NCI-H69 (cell line): Measurements from ENCODE around the gene NPVF.

ENCODE experiments used
- DNase-seq: peaks from one replicate; lab custom pipeline; 2025; lab: John Stamatoyannopoulos, UW

The NPVF gene

DNA sequence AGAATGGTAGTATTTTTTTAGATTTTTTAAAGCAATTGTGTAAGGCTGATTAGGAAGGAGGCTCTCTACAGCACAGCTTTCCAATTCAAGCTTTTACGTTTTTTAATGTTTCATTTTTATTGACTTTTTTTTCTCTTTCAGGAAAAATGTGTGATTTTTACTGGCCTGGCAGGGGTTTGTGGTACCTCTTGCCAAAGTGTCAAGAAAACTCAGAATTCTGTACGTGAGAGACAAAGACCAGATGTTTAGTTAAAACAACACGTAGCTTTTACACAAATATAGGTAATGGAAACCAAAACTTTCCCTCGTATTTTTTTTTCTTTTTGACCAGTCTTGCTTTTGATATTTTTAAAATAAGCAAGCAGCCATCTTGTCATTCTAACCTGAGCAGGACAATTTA, 6.0 kb upstream of the NPVF start:
- DNase-seq: no peak

DNA sequence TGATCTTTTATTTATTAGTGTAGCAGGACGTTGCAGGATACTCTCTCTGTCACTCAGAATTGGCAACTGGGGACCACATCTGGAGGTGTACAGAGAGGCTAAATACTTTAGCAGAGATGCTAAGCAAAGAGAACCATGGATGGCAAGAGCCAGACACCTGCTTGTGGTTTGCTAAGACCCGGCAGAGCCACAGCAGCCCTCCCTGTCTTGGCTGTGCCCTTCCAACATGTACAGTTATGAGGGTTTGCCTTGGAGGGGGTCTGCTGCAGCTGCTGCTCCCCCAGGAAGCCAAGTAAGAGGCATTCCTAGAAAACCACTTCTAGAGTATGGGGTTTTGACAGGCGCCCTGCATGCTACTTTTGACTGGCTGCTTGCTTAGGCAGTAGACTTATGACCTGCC, 5.1 kb downstream of the NPVF start:
- no peak for DNase-seq

DNA sequence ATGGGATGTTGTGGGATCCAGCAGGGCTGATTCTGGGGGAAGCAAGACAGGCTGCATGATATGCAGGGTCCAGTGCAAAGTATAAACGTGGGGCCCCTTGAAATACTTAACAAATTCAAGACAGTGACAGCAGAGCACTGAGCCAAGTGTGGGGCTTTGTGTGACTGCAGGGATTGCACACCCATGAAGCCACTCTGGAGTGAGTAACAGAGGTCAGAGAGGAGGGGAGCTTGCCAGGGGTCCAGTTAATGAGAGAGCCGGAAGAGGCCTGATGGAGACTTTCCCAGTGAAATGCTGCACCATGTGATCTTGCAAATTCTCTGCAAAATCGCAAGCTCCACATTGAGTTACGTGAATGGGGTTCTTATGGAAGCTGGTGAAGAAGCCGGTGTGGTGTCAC, 5.6 kb downstream of the NPVF start:
- no peak for DNase-seq

DNA sequence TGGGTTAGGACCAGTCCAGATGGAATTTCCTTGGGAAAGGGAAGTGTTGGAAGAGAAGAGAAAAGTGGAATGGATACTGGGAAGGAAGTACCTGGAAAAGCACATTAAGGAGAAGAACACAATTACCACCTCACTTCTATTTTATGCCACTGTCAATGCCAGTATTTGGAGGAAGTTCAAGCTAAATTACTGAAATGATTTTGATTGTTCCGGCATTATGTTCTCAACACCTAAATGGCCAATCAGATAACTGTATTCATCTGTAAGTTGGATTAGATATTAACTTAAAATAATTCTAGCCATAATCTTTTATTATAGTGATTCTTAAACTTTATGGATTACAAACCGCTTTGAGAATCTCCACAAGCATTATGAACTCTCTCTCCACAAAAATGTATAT, 7.3 kb downstream of the NPVF start:
- DNase-seq: no peak

DNA sequence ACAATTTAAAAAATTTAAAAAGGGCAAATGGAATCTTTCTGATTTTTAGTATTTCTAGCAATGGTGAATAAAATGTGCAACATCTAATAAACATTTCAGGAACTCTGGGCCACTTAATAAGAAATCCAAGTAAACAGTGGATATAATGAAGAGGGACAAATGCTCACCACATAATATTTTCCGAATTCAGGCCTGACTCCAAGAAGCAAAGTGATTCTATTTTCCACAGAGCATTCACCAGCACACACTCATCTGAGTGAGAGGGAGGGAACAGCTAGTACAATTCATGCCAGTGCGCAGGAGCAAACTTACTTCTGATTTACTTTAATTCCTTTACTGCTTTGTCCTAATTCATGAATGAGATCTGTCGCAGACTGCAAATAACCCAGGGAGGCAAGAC, 10.1 kb downstream of the NPVF start:
- DNase-seq: no peak

DNA sequence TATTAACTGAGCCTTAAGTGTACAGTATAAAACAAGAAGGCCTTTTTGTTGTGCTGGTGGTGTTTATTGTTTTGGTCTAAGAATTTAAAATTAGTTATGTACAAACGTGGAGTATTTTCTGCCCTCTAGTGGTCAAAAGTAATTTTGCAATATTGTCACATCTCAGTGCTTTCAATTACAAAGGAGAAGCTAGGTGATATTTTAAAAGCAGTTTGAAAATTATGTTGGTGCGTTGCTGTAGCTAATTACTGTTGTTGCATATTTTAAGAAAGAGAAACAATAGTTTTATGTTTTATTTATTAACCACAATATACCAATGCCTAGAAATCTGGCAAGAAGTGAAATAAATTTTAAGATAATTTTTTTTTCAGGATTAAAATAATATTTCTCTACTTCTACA, 11.4 kb downstream of the NPVF start:
- peak; percentile 57 for DNase-seq

DNA sequence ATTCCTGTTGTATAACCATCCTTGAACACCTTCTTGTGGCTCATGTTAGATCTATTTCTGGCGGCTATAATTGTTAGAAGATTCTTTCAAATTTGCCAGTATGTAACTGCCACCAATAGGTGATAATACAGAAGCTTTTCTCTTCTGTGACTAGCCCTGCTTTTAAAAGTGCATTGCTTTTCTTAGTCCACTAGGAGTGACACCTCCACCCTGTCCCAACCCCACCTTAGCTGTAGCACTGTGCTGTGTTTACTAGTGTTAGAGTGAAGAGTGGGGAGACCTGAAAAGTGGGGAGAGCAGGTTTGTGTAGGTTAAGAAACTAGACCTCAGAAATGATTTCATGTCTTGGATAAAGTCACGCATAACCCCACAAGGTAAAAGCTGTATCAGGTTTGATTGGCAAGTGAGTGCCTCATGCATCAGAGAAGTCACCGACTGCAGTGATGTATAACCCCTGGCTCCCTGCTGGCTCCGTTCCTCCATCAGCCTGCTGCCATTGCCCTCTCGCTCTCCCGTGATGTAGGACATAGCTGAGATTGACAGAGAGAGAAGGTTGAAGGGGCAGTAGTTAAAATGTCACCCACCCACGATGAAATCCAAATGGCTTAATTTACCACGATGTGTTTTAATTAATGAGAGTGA, 12.5 kb downstream of the NPVF start:
- no peak for DNase-seq

DNA sequence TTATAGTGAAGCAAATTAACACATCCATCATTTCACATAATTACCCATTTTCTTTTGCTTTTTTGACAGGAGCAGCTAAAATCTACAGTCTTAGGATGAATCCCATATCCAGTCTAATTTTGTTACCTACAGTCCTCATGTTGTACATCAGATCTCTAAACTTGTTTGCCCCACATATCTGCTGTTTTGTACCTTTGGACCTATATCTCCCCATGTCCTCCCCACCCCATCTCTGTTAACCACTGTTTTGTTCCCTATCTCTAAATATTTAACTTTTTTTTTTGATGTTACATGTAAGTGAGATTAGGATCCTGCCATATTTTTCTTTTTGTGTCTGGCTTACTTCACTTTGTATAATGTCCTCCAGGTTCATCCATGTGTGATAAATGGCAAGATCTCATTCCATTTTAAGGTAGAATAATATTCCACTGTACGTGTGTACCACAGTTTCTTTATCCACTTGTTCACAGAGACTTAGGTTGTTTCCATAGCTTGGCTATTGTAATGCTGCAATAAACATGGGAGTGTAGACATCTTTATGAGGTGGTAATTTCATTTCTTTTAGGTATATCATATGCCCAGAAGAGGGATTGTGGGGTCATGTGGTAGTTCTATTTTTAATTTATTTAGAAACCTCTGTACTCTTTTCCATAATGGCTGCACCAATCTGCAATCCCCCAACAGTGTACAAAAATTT, 19.6 kb downstream of the NPVF start:
- DNase-seq: no peak

DNA sequence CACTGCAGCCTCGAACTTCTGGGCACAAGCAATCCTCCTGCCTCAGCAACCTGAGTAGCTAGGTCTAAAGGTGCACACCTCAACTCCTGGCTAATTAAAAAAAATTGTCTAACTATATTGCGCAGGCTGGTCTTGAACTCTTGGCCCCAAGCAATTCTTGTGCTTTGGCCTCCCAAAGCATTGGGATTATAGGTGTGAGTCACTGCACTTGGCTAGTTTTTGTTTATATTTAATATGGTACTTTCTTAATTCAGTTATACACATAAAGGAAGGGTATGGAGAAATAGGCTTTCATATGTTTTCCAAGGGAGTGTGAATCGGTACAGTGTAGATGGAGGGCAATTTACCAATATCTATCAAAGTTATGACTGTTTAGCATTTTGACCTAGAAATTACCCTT, 20.4 kb downstream of the NPVF start:
- DNase-seq: no peak

DNA sequence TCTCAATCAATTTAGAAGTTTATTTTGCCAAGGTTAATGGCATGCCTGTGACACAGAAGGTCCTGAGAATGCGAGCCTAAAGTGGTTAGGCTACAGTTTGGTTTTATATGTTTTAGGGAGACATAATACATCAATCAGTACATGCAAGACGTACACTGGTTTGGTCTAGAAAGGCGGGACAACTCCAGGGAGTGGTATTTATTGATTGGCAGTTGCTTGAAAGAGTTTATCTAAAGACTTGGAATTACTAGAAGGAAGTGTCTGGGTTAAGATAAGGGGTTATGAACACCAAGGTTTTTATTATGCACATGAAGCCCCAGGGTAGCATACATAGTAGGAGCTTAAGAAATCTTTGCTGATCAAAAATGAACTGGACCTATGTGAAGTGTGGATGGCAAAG, 21.5 kb downstream of the NPVF start:
- DNase-seq: no peak

DNA sequence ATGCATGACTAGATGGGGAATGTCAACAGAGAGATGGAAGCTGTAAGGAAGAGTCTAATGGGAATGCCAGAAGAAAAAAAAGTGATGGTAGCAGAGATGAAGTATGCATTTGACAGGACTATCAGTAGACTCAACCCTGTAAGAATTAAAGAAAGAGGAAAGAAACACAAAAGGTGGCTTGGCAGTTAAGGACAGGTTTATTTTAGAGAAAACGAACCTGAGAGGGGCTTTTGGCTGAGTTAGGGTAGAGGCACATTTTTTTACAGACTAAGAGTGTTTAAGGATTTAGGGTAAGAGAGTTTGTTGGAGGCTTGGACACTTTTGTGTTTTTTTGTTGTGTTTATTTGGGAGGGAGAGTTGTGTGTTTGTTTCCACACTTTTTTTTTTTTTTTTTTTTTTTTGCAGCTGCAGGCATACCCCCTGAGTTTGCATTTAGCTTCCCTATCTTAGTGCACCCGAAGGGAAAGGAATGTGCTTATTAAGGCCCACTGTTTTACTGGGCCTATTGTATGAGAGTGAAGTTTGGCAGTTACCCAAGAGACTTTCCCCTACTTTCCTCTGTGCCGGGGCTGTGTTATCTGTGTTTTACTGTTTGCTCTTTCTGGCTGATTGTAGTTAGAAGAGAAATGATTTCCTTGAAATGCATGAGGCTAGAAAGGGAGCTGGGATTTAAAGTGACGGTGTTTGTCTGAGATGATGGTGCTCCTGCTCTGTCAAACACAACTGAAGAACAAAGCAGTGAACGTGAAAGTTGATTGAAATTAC, 32.0 kb downstream of the NPVF start:
- DNase-seq: no peak

DNA sequence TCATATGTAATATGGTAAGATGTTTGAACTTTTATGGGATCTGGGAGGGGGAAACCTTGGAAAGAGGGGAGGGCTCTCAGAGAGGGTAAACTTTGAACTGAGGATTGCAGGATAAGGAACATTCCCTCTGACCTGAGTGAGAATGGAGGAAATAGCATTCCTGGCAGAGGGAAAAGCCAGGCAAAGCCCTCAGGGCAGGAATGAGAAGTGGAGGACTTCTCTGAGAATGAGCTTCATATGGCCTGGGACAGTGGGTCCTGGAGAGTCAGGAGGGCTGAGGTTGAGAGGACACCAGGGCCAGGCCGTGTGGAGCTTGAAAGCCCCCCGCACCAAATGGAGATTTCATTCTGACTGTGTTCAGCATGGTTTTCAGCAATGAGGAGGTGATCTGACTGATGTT, 34.2 kb downstream of the NPVF start:
- no peak for DNase-seq

DNA sequence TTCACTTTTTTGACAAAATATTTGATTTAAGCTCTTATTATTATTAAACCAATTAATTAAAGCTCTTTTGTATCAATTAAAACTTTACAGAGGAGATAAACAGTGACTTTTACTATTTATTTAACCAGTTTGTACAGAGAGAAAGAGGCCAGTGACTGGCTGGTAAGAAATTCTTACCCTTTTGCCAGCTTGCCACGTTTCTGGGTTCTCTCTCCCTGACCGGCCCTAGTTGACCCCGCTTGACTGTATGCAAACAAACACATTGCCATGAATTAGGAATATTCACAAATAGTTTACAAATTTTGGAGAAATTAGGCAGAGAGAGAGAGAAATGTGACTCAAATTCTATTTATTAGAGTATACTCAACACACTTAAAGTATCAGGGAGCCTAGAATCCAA, 36.2 kb downstream of the NPVF start:
- no peak for DNase-seq

DNA sequence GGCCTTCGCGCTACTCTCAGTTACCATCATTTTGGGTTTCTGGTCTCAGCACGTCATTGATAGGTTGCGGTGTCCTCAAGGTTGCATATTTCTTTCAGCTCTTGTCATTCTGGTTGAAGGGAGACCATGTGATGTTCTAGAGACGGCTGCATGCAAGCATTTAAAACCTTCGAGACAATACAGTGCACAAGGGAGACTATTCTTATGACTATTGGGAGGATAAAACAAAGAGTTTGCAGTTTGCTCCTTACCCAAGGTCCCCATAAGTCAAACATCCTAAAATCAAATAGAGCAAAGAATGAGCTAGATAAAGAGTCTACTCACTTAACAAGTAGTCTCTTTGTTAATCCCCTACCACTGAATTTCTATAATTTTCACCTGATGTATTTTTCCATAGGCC, 39.1 kb downstream of the NPVF start:
- DNase-seq: no peak

DNA sequence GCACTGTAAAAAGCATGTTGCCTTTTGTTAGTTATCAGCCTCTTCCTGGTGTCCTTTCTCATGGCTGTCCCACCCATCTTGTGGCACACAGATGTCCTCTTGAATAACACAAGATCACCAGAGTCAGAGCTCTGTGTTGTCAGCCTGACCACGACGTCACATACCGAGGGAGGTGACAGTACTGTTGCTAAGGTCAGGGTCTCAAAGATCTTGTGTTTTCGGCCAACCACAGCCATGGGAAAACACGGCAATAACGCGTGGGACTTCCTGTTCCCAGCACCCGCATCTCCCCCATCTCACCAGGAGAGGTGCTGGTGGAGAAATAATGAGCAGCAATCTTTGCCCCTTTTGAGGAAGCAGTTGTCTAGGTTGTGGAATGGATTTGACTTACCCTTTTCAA, 40.4 kb downstream of the NPVF start:
- no peak for DNase-seq

DNA sequence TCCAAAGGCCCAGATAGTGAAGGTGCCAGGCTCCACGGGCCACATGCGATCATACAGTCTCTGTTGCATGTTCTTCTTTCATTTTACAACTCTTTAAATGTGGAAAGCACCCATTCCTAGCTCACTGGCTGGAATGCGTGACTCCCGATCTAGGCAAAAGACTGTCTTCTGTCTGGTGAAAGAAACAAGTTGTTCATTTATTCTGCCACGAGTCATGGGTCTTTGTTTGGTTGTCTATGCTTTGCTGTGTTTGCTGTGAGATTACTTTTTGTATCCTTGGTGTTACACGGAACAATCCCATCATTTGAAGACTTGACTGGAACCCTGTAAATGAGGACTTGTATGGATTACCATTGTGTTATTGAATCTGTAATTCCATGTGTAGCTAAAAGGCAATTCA, 41.9 kb downstream of the NPVF start:
- DNase-seq: no peak

DNA sequence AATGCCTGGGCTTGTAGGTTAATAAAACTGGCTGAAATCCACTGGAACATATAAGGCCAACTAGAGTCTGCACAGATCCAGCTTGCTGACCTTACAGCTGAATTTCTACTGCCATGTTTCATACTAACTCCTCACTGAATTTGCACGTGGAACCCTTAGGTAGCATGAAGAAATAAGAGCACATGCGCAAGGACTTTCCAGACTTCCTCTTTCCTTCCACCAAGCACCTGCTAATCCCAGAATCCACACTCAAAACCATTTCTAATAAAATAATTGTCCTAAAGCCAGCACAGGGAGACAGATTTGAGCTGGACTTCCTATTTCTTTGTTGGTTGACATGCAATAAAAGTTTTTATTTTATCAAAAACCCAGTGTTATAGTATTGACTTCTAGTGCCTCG, 46.8 kb downstream of the NPVF start:
- no peak for DNase-seq

DNA sequence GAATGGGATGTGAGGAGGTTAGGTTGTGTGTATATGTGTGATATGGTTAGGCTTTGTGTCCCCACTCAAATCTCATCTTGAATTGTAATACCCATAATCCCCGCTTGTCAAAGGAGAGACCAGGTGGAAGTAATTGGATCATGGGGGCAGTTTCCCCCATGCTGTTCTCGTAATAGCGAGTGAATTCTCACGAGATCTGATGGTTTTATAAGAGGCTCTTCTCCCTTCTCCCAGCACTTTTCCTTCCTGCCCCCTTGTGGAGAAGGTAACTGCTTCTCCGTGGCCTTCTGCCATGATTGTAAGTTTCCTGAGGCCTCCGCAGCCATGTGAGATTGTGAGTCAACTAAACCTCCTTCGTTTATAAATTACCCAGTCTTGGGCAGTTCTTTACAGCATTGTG, 47.3 kb downstream of the NPVF start:
- DNase-seq: peak; percentile 30

DNA sequence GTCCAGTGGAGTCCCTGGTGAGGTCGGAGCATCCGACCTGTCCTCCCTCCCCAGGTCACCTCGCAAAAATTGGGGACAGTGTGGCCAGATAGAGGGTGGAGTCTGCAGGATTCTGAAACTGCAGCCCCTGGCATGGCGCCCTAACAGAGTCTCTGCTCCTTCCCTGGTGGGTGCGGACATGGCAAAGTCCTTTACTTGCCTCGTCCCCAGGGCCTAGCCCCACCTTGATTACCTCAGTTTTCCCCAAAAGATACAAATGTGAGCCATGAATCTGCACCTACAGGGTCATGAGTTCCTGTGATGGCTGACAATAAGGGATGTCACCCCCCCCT, 47.7 kb downstream of the NPVF start:
- no peak for DNase-seq

DNA sequence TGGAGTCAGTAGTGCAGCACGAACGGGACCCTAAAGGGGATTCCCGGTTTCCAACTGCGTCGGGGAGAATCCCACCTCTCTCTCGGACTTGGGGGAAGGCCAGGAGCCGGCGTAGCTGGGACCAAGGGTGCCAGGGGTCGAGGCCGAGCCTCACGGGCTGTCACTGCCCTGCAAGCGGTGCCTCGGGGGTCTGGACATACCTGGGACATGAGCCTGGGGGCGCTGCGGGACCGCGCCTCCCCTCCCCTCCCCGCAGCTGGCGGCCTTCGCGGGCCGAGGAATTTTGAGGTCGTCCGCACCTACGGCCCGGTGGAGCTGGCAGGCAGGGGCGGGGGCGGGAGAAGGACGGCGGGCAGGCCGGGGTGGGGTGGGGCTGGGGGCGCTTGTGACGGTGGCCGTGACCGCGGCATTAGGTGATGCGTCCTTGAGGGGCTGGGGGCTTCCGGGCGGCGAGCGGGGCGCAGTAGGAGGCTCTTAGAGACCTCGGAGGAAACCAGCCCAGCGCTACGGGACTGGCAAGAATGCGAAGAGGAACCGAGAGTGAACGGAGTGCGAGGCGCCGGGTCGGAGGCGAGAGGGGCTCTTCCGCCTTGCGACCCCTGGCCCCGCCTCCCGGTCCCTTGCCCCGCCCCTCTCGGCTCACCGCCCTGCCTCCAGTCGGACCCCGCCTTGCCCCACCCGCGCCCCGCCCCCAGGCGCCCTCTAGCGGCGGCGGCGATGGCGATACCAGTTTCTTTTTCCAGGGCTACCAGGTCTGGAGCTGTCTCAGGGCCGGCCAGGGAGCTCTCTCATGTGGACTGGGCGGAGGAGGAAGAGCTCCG, 48.3 kb downstream of the NPVF start:
- peak; percentile 84 for DNase-seq

DNA sequence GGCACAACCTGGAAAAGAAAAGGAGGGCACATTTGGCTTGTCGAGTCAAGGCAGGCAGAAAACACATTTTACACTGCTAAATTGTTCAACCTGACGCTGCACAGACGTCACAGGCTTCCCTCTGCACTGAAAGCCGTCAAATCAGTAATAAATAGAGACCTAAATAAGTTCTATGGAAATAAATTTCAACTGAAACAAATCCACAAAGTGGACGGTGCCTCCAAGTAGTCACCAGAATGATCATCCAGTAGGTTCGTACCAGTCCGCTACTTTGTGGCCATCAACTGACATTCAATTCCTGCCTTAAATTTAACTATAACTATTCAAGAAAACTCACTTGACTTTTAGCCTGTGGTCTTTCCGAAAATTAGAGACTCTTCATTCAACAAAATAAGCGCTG, 49.0 kb downstream of the NPVF start:
- DNase-seq: no peak
